HG02610 (cell line): Measurements from ENCODE around the gene COPS3.

Source experiments
- ATAC-seq: cut with Tn5 transposase; IDR thresholded peaks from one replicate; pipeline ENCODE4 v1.9.1; 2021; ENCODE audit warnings: mild to moderate bottlenecking, moderate library complexity; ENCODE audit not compliant: unreplicated experiment

COPS3 gene

DNA sequence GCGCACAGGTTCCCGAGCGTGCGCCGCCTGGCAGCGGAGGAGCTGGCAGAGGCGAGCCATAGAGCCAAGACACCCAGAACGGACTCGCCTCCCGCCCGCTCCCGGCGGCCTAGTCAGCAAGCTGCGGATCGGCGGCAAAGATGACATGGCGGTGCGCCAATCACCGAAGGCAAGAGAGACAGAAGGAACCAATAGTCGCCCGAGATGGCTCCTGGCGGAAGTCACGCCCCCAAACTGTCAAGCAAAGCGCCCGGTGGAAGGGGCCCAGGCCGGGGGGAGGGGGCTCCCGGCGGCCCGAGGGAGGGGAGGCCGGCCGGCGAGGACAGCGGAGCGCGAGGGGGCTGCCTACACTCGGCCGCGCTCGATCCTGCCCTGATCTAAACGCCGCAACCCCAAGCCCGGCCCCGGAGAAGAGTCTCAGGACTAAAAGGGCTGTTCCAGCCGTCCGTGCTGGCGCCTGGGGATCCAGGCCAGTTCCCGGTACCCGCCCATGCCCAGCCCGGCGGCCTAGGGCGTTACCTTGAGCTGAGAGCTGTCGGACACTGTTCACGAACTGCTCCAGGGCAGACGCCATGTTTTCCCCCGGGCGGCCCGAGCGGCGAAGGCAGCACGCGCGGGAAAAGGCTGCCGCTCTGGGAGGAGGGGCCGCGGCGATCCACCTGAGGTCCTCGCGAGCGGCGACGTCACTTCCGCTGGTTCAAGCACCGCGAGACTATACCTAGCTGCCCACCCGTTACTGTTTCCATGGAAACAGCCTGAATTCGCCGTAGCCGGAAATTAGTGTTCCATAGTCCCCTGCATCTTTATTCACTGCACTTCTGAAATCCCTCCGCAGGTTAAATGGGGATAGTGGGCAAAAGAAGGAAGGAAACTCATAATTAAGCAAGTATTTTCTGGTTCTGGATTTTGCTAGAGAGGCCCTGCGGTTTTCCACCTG lies at the start of gene COPS3:
TSS of gene COPS3 (minus strand) at position 634 of the 937 bp plus-strand sequence. CDS start at position 574, 60 bp downstream.
- peak; percentile 88 for ATAC-seq

DNA sequence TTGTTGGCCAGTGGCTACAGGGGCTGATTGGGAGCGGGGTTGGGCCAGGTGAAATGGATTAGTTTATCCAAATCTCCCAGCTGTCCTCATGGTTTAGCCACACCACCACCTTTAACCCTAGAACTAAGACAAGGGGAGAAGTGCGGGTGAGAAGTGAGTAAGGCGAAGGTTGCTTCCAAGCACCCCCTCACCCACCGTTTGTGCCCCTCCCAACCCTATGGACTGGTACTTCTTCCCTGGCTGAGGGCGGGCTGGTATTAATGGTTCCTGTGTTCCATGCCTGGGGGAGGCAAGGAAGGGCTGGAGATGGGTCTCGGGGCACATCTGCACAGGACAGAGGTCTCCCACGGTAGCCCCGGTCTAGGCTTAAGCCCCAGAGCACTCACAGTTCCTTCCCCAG lies 47.2 kb upstream of the COPS3 start:
- no peak for ATAC-seq

DNA sequence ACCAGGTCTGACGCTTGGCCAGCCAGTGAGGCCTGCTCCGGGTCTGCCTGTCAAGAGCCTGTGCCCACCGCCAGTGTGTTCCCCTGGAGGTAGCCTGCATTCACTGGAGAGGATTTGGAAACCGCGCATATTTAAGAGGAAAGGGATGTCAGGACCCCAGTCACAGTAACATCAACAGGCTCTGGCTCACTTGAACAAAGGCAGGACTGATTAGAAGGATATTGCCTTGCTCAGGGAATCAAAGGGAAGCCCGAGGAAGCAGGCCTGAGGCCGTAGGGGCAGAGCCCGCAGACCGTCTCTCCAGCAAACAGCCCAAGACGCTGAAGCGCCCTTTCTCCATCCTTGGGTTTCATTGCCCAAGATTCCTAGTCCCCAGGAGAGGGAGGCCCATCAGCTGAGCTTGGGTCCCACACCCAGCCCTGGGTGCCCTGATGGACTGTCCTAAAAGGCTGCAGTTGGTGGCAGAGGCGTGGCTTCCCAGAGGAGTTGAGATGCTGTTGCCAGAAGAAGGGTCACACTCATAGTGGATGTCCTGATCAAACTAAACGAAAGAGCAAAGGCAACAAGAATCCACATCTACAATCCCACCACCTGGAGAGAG lies 45.3 kb upstream of the COPS3 start:
- no peak for ATAC-seq

DNA sequence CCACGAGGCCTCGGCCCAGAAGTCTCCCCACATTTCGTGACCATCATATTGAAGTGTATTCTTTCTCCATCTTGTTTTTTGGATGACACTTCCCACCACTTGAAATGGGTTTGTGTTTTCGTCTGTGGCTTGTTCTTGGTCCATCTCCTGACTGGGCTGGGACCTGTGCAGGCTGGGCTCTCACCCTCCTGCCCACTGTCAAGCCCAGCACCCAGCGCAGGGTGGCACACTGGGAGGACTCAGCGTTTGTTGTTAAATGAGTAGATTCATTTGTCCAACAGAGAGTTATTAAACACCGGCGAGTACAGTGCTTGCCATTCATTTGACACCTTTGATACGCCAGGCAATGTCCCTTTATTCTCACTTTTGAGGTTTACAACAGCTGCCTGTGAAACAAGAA lies 44.8 kb upstream of the COPS3 start:
- ATAC-seq, result no peak

DNA sequence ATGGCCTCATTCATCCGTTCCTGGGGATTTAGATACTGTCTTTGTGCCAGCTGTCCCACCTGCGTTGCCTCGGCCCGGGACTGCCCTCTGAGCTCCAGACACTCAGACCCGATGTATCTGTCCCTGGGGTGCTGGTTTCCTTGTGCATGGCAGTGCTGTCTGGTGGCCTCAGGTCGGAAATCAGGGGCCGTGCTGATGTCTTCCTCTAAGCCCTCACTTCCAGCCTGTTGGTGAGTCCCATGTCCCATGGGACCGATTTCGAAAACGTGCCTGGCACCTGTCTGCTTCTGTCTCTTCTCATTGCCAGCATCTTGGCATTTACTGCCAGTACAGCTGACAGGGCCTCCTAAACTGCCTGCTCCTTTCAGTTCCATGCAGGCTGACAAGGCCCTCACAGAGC lies 44.2 kb upstream of the COPS3 start:
- no peak for ATAC-seq

DNA sequence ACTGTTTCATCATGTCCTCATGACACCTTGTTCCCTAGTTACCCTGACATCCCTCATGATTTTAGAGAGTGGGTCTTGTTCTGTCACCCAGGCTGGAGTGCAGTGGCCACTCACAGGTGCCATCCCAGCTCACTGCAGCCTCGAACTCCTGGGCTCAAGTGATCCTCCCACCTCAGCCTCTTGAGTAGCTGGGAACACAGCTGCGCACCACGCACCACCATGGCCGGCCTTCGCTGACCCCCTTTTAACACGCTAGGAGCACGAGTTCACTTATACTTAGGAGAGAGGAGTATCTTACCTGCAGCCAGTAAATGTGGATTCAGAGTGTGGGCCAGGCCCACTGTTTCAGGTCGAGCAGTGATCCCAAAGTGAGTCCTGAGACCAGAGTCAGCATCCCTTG lies 43.6 kb upstream of the COPS3 start:
- ATAC-seq, result no peak

DNA sequence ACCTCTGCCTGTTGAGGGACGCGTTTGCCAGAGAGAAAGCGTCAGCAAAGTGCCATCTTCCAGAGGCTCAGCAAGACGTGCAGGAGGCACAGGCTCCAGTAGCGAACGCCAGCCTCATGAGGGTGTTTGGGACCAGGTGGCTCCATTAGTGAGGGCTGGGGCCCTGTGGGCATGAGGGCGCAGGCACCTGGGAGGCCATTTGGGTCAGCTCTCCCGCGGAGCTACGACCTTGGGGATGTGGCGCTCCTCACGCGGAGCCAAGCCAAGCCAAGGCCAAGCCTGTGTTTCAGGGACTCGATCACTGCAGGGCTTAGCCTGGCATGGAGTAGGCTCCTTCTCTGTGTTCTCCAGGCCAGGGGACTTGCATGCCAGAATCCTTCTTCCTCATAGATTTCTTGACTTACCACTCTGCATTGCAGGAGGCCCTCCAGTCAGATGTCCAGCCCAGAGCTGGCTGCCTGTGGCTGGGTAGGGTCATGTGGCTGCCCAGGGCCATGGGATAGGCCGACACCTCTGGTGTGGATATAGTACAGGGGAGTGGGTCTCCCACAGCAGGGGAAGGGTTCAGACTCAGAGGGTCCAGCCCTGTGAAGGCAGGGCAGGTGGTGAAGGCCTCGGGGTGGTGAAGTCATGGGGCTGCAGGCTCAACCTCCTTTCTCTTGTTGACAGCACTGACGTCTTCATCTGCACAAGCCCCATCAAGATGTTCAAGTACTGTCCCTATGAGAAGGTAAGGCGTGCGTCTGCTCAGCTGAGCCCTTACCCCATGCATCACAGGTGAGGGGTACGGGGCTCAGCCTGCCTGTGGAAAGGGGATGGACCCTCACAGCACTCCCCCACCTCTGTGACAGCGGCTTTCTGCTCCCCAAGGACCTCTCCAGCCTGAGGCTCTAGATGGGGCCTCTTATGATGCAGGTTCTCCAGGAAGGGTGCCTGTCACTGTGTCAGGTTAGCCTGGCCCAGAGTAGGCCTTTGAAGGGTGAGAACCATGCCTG lies 41.8 kb upstream of the COPS3 start:
- ATAC-seq, result no peak

DNA sequence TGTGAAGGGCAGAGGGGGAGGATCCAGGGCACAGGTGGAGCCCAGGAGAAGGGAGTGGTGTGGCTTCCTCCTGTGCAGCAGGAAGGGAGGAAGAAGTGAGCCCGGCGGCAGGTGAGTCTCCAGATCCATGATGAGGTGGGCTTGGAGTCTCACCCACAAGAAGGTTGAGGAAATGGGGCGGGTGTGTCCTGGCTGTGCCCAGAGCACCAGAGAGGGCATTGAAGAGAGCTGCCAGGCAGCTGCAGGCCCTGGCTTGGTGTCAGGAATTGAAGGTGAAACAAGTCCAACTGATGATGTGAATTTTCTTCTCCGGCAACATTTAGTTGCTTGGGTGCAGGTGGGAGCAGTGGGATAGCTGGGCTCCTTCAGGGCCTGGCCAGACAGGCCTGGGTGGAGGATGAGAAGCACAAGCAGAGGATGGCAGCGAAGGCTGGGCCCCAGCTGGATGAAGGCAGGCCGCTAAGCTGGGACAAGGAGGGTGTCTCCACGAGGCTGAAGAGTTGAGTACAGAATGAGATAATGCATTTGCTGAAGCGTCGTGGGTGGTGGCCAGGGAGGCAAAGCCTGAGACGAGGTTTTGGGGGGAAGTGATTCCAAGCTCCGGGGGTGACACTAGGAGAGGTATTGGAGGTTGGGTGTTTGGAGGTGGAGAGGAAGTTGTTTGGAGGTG lies 40.4 kb upstream of the COPS3 start:
- no peak for ATAC-seq

DNA sequence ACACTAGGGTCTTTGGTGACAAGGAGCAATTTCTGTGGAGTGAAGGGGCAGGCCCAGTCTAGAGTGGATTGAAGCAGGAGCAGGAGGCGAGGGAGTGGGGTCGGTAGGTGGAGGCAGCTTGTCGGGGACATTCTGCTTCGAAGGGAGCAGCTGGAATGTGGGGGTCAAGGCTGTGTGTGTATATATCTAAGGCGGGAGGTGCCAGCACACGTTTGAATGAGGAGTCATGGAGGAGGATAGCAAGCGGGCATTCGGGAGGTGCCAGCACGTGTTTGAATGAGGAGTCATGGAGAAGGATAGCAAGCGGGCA lies 39.8 kb upstream of the COPS3 start:
- ATAC-seq, result no peak

DNA sequence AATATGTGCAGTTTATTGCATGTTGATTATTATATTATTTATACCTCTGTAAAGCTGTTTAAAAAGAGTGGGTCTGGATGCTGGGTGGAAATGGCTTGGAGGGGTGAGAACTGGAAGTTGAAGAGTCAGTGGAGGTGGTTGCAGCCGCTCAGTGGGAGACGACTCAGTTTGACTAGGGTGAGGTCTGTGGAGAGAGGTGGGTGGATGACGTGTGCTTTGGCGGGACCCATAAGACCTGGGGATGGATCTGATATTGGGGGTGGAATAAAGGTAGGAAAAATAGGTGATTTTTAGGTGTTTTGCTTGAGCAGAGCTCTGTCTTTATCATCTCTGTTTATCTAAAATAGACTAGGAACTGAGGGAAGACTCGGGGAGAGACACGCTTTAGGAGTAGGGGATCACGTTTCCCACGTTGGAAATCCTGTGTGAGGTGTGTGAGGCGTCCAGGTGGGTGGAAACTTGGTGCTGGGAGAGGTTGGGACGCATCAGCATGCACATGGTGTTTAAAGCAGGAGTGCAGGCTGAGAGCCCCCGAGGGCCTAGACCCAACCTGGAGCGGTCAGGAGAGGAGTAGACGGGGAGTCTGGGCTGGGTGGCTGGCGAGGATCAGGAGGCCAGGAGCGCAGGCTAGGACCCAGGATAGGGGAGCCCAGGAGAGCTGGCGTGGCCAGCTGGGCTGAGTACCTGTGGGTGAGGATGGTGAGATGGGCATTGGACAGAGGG lies 39.3 kb upstream of the COPS3 start:
- ATAC-seq, result no peak

DNA sequence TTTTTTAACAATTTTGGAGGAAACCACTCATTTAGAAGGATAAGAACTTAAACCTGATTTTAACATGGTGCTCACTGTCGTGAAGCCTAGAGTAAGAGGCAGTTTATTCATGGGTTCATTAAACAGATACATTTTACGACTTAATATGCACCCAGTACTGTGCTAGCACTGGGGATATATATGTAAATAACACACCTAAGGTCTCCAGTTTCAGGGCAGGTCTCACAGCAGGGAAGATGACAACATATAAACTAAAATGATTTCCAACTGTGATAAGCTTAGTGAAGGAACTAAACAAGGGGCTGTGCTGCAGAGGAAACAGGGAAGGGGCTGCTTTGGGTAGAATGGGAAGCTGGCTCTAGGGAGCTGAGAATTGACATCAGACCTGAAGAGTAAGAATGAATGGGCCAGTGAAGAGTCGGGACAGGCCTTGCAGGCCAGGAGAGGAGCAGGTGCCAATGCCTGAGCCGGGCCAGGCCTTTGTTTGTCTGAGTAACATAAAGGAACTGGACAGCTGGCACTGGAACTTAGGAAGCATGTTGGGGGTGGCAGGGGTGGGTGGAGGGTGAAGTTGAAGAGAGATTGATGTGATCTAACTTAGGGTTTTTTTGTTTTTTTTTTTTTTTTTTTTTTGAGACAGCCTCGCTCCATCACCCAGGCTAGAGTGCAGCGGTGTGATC lies 34.2 kb upstream of the COPS3 start:
- ATAC-seq, result no peak

DNA sequence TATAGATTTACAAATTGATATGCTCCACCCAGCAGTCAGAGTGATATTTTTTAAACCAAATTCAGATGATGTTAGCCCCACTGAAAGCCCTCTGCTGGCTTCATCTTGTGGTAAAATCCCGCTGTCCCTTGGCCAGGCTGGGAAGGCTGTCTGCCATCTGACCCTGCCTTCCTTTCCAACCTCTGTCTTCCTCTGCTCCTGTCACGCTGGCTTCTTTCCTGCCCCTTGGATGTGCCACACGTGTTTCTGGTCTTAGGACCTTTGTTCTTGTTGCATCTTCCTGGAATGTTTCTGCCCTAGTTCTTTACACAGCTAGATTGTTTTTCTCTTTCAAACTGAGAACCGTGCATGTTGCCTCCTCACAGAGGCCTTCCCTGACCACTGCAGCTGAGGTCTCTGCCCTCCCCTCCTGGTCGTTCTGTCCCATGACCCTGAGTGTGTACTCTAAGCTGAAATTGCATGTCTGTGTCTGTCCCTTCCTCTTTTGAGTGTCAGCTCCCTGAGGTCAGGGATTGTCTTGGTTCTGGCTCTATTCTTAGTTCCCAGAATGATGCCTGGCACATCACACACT lies 33.5 kb upstream of the COPS3 start:
- no peak for ATAC-seq

DNA sequence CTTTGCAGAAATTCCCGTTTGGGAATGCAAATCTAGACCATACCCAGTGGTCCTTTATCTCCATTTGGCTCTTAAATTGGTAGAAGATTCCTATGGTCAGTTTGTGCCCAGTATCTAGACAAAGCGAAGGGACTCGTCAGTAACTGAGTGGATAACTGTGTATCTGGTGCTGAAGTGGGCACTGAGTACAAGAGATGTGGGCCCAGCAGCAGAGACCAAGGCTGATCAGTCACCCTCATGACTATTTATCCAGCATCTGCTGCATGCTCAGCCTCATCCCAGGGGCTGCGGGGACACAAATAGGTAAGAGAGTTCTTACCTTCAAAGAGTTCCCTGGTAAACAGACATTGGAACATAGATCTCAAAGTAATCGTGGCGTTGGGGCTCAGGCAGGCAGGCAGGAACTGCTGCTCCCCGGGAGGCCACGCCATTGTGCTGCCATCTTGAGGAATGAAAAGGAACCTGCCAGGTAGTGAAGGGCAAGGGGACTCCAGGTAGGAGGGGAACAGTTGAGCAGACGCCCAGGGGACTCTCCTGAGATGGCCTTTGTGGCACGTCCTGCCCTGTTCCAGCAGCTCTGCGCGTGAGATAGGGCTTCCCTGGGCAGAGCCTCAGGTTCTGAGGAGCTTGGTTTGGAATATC lies 32.4 kb upstream of the COPS3 start:
- ATAC-seq, result no peak

DNA sequence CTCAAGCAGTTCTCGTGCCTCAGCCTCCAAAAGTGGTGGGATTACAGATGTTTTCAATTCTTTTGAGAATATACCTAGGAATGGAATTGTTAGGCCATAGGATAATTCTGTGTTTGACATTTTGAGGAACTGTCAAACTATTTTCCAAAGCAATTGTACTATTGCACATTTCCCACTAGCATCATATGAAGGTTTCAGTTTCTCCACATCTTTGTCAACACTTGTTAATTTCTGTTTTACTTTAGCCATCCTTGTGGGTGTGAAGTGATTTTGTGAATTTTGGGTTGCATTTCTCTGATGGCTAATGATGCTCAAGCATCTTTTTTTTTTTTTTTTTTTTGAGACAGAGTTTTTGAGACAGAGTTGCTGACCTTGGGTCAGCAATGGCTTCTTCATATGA lies 28.3 kb upstream of the COPS3 start:
- ATAC-seq, result no peak

DNA sequence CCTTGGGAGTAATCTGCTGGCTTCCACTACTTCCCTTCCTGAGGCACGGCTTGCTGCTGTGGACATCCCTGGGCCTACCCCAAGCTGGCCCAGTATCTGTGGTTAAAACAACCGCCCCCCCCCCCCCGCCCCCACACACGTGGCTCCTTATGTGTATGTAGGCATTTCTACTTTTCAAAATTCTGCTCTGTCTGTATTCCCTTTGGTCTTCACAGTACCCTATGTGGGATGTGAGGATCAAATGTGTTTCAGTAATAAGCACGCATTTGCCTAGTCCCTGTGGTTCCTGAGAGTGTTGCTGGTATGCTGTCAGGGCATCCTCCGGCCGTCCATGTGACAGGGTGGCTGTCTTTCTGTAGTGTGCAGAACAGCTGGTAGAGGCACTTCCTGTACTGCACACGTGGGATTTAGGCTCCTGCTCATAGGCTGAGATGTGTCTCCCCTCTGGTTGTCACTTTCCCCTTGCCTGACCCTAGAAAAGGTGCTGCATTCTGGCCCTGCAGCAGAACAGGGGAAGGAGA lies 24.3 kb upstream of the COPS3 start:
- peak; percentile 74 for ATAC-seq

DNA sequence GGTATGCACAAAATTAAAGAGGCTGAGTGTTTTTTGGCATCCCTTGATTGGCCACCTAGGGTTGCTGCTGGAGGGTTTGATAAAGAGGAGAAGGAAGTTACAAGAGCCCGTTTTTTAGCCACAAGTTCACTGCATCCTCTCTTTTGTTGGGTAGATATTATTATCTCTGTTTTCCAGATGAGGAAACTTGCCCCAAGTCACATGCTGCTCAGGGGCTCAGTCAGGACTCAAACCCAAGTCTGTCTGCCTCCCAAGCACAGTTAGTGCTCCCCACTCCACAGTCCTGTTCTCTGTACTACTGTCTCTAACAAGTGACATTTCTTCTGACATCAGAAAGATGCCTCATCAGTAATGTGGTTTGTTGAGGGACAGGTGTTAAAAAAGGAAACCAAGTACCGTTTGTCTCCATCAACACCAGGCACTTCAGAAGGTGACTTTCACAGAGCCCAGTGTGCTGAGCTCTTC lies 23.5 kb upstream of the COPS3 start:
- no peak for ATAC-seq

DNA sequence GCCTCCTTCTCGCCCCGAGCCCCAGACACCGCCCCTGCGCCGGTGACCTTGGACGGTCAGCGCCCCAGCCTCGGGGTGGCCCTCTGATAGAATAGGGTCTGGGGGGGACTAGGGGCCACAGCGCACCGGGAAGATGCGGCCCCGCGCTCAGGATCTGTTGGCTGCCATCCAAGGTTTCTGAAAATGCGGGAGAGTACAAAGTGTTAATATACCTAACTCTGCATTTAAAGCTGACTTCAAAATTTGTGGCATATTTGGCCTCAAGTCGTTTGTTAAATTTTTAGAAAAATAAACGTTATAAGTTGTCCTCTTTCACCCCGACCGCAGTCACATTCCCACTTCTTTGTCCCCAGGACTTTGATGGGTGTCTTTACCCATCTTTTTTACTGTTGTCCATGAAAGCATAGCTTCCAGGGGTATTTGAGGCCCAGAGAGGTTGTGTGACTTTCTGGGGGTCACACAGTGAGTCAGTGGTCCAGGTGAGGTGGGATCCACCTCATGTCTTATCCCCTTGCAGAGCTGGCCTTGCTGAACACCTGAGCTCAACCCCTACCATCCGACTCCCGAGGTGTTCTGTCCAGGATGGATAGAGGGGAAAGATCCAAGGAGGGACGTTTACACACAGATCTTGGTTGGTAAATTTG lies 22.9 kb upstream of the COPS3 start:
- no peak for ATAC-seq
